Measurements from ENCODE around the gene GOT2.

GRCh38 chr16:58679763-58680162 is 54.4 kb downstream of the GOT2 start:
- TF ChIP-seq SP1 (IDR thresholded peaks at IDR 0.05) (no peak), FOXM1 (IDR thresholded peaks at IDR 0.05; ENCODE audit: borderline replicate concordance) (no peak), L3MBTL2 (conservative IDR thresholded peaks at IDR 0.05) (no peak), CTBP1 (IDR thresholded peaks at IDR 0.05; ENCODE audit: borderline replicate concordance) (no peak), BHLHE40 (IDR thresholded peaks at IDR 0.05; ENCODE audit: borderline replicate concordance) (no peak), FOXK2 (IDR thresholded peaks at IDR 0.05) (no peak), FOXA1 (IDR thresholded peaks at IDR 0.05) (no peak), PKNOX1 (IDR thresholded peaks at IDR 0.05) (no peak)
